Thyroid gland (tissue), 4 donors: Measurements from ENCODE around the gene CABLES2. TPM values are rescaled to one million over a fixed set of nuclear protein-coding genes. Genes with fewer than 3 reads are reported as not detected.

Experiments used
- DNase-seq, 2 donors: peaks; one replicate each; pipeline ENCODE4 v3.0.0-alpha.2; 2019
- H3K27ac ChIP-seq, 3 donors: fragments of 200-600 bp; sonication (generic); 1 replicate in 2 of 3; 2 replicates in 1 of 3; pipeline ENCODE4 v1.5.1; 2016 to 2019; ENCODE audit warnings: mild to moderate bottlenecking in 1 of 3, moderate library complexity in 1 of 3
- H3K27me3 ChIP-seq: fragments of 200-600 bp; sonication (generic); one replicate; pipeline ENCODE4 v1.5.1; 2019
- H3K36me3 ChIP-seq, 2 donors: fragments of 200-600 bp; sonication (generic); one replicate each; pipeline ENCODE4 v1.5.1; 2016 to 2019
- H3K4me1 ChIP-seq, 2 donors: fragments of 200-600 bp; sonication (generic); one replicate each; pipeline ENCODE4 v1.5.1; 2017 to 2019
- H3K4me3 ChIP-seq, 3 donors: fragments of 200-600 bp; sonication (generic); replicated peaks in 1 of 3; 1 replicate in 2 of 3; 2 replicates in 1 of 3; pipeline ENCODE4 v1.5.1; 2016; ENCODE audit warnings: mild to moderate bottlenecking in 1 of 3
- H3K9me3 ChIP-seq: fragments of 200-600 bp; sonication (generic); one replicate; pipeline ENCODE4 v1.5.1; 2017
- CTCF ChIP-seq, 6 experiments: fragments of 200-600 bp in 3 of 6; fragments of 450-650 bp in 3 of 6; sonication (generic) in 3 of 6; IDR thresholded peaks; one replicate each; pipeline ENCODE4 v1.5.1; 2016 to 2019; ENCODE audit warnings: antibody characterized with exemption in 6 of 6, mild to moderate bottlenecking in 2 of 6, inconsistent platforms in 1 of 6, moderate library complexity in 1 of 6
- POLR2A ChIP-seq, 2 donors: fragments of 450-650 bp; IDR thresholded peaks; one replicate each; pipeline ENCODE4 v1.6.1; 2017; ENCODE audit warnings: antibody characterized with exemption in 2 of 2, mild to moderate bottlenecking in 2 of 2, moderate library complexity in 1 of 2
- WGBS, 2 donors: methylation state at CpG; one replicate each; pipeline ENCODE4 v1.1.5; 2017; 5-methylcytosine and 5-hydroxymethylcytosine counted together
- intact Hi-C: fragments of 100-400 bp; cut with DNase I; formaldehyde crosslinking; loops from one replicate; pipeline ENCODE4 v1.15.1; 2023
- total RNA-seq, 4 donors: library from RNA; depleted of rRNA; stranded (reverse); fragments of >200 nt; gene quantifications; one replicate each; pipeline ENCODE4 v1.2.3, GENCODE V29; 2016

Gene CABLES2
- total RNA-seq, 4 donors from 2014 or later: 5.8 to 8.5 (median 7.7) TPM

GRCh38 chr20:62386383-62387218, 20.5 kb downstream of the CABLES2 start, which contains the start of gene RPS21:
TSS of gene RPS21 (plus strand) at chr20:62387103. CDS start at chr20:62387339, 236 bp downstream.
- intact Hi-C loops: no loop called here
- H3K27me3 ChIP-seq: no peaks in the 10 kb centered on the region
- H3K4me3 ChIP-seq: peak within 1 kb of the TSS; percentile 60 to 89 (median 63)
- H3K9me3 ChIP-seq: no peaks in the 10 kb centered on the region
- TF ChIP-seq CTCF (IDR thresholded peaks at IDR 0.05): no peak
- TF ChIP-seq POLR2A (IDR thresholded peaks at IDR 0.05): peak; percentile 30 to 84
- peaks cover 18 to 23% of the 10 kb centered on the region in 2 donors for H3K4me1 ChIP-seq
- 0 to 1% methylated on average over 11 to 14 of the region's 83 CpGs for WGBS, 2 donors
- DNase-seq: peak; percentile 92 to 94
- H3K27ac ChIP-seq: peak within 1 kb of the TSS; percentile 59 to 94 (median 89)
- H3K36me3 ChIP-seq: peaks cover 0 to 8% of the 10 kb centered on the region in 2 donors

GRCh38 chr20:62382306-62383198, 24.5 kb downstream of the CABLES2 start:
- Histone ChIP-seq H3K9me3 (no peaks in the 10 kb centered on the region), H3K27me3 (no peaks in the 10 kb centered on the region), H3K36me3 (no peaks in the 10 kb centered on the region), H3K27ac (no peak overlapping the region), H3K4me1 (peaks cover 30 to 47% of the 10 kb centered on the region in 2 donors), H3K4me3 (no peak overlapping the region)
- TF ChIP-seq CTCF (IDR thresholded peaks at IDR 0.05) (peak; percentile 81 to 98 (median 93)), POLR2A (IDR thresholded peaks at IDR 0.05) (no peak)
- intact Hi-C loops: loop anchor here (5.0 kb wide), 1 partner anchor 80 kb away; the partner anchor contains the start of gene ADRM1
- peak; percentile 88 to 89 for DNase-seq
- WGBS, 2 donors: 39 to 40% methylated on average over 18 of the region's 18 CpGs

- Histone ChIP-seq H3K27ac (peak overlapping the region in 1 of 3 donors; percentile 76), H3K27me3 (no peaks in the 10 kb centered on the region), H3K9me3 (no peaks in the 10 kb centered on the region), H3K36me3 (no peaks in the 10 kb centered on the region), H3K4me3 (no peak overlapping the region), H3K4me1 (peaks cover 35 to 53% of the 10 kb centered on the region in 2 donors)
- no peak for TF ChIP-seq POLR2A (IDR thresholded peaks at IDR 0.05)
- TF ChIP-seq CTCF (IDR thresholded peaks at IDR 0.05): no peak
- DNase-seq: no peak
- intact Hi-C loops: loop anchor here (5.0 kb wide), 1 partner anchor 80 kb away; the partner anchor contains the start of gene ADRM1
- WGBS, 2 donors: 93 to 97% methylated on average over 6 of the region's 6 CpGs
Observed at GRCh38 chr20:62381842-62382241, 25.2 kb downstream of the CABLES2 start.

GRCh38 chr20:62381202-62381797, 25.8 kb downstream of the CABLES2 start:
- H3K4me1 ChIP-seq: peaks cover 40 to 58% of the 10 kb centered on the region in 2 donors
- no peaks in the 10 kb centered on the region for H3K27me3 ChIP-seq
- peak in 1 of 2 donors; percentile 10 for DNase-seq
- TF ChIP-seq CTCF (IDR thresholded peaks at IDR 0.05) (no peak), POLR2A (IDR thresholded peaks at IDR 0.05) (no peak)
- no peaks in the 10 kb centered on the region for H3K36me3 ChIP-seq
- intact Hi-C loops: loop anchor here (5.0 kb wide), 1 partner anchor 79 kb away; the partner anchor contains the start of gene ADRM1
- H3K9me3 ChIP-seq: no peaks in the 10 kb centered on the region
- 67 to 81% methylated on average over 13 to 16 of the region's 16 CpGs for WGBS, 2 donors
- H3K4me3 ChIP-seq: no peak overlapping the region
- peak overlapping the region; percentile 36 to 76 (median 64) for H3K27ac ChIP-seq
